Measurements from ENCODE around the gene AURKAIP1. TPM values are rescaled to one million over a fixed set of nuclear protein-coding genes. Genes with fewer than 3 reads are reported as not detected.

The AURKAIP1 gene
- total and polyA plus RNA-seq, 2 donors (not counting 1 experiment from before 2014, with no cell fraction given), result 42.2 to 85.2 TPM

GRCh38 chr1:1340185-1340584 lies 34.8 kb downstream of the AURKAIP1 start:
- peaks cover 9% of the 10 kb centered on the region for H3K4me1 ChIP-seq (ENCODE audit: control insufficient read depth, extremely low read depth, insufficient read depth, low read length)
- H3K36me3 ChIP-seq (ENCODE audit: control insufficient read depth, insufficient read depth, low read length), result peaks cover 32% of the 10 kb centered on the region
- H2AFZ ChIP-seq (ENCODE audit: low read length), result no peak overlapping the region
- no peak overlapping the region for H3K4me2 ChIP-seq (ENCODE audit: extremely low read depth, insufficient read depth, low read length)
- no peak overlapping the region for H3K27ac ChIP-seq (ENCODE audit: insufficient read depth, low read length)
- TF ChIP-seq CTCF (conservative IDR thresholded peaks at IDR 0.05 in 1 of 2, IDR thresholded peaks at IDR 0.05 in 1 of 2; ENCODE audit: low read depth in 1 of 2, low read length in 2 of 2), result no peak
- no peak for TF ChIP-seq EZH2 (IDR thresholded peaks at IDR 0.05; ENCODE audit: low read length, missing control alignments)
- H3K9ac ChIP-seq (ENCODE audit: insufficient read depth, low read length), result no peak overlapping the region
- no peak for DNase-seq (ENCODE audit: low read depth in 2 of 2)
- H4K20me1 ChIP-seq (ENCODE audit: control insufficient read depth, extremely low read depth, insufficient read depth, low read length), result no peaks in the 10 kb centered on the region
- H3K79me2 ChIP-seq (ENCODE audit: control insufficient read depth, insufficient read depth, low read length), result peaks cover 43% of the 10 kb centered on the region
- H3K4me3 ChIP-seq (replicated peaks in 1 of 4; ENCODE audit: control extremely low read depth in 1 of 4, insufficient read depth in 1 of 4, low read depth in 3 of 4, low read length in 4 of 4), result no peak overlapping the region
- H3K27me3 ChIP-seq (ENCODE audit: control insufficient read depth, insufficient read depth, low read length), result no peaks in the 10 kb centered on the region
- H3K9me3 ChIP-seq (ENCODE audit: control insufficient read depth, insufficient read depth, low read depth, low read length), result no peaks in the 10 kb centered on the region

GRCh38 chr1:1338278-1338677 lies 36.7 kb downstream of the AURKAIP1 start:
- H3K4me1 ChIP-seq (ENCODE audit: control insufficient read depth, extremely low read depth, insufficient read depth, low read length), result no peaks in the 10 kb centered on the region
- no peaks in the 10 kb centered on the region for H3K27me3 ChIP-seq (ENCODE audit: control insufficient read depth, insufficient read depth, low read length)
- H3K27ac ChIP-seq (ENCODE audit: insufficient read depth, low read length), result no peak overlapping the region
- H3K9me3 ChIP-seq (ENCODE audit: control insufficient read depth, insufficient read depth, low read depth, low read length), result no peaks in the 10 kb centered on the region
- no peak overlapping the region for H3K9ac ChIP-seq (ENCODE audit: insufficient read depth, low read length)
- peaks cover 24% of the 10 kb centered on the region for H3K79me2 ChIP-seq (ENCODE audit: control insufficient read depth, insufficient read depth, low read length)
- H3K4me3 ChIP-seq (replicated peaks in 1 of 4; ENCODE audit: control extremely low read depth in 1 of 4, insufficient read depth in 1 of 4, low read depth in 3 of 4, low read length in 4 of 4), result no peak overlapping the region
- no peak overlapping the region for H2AFZ ChIP-seq (ENCODE audit: low read length)
- DNase-seq (ENCODE audit: low read depth in 2 of 2), result no peak
- H4K20me1 ChIP-seq (ENCODE audit: control insufficient read depth, extremely low read depth, insufficient read depth, low read length), result no peaks in the 10 kb centered on the region
- TF ChIP-seq CTCF (conservative IDR thresholded peaks at IDR 0.05 in 1 of 2, IDR thresholded peaks at IDR 0.05 in 1 of 2; ENCODE audit: low read depth in 1 of 2, low read length in 2 of 2), result no peak
- TF ChIP-seq EZH2 (IDR thresholded peaks at IDR 0.05; ENCODE audit: low read length, missing control alignments), result no peak
- no peak overlapping the region for H3K4me2 ChIP-seq (ENCODE audit: extremely low read depth, insufficient read depth, low read length)
- peaks cover 34% of the 10 kb centered on the region for H3K36me3 ChIP-seq (ENCODE audit: control insufficient read depth, insufficient read depth, low read length)

GRCh38 chr1:1337793-1338147 lies 37.2 kb downstream of the AURKAIP1 start:
- H3K4me1 ChIP-seq (ENCODE audit: control insufficient read depth, extremely low read depth, insufficient read depth, low read length), result no peaks in the 10 kb centered on the region
- TF ChIP-seq CTCF (conservative IDR thresholded peaks at IDR 0.05 in 1 of 2, IDR thresholded peaks at IDR 0.05 in 1 of 2; ENCODE audit: low read depth in 1 of 2, low read length in 2 of 2) (no peak), EZH2 (IDR thresholded peaks at IDR 0.05; ENCODE audit: low read length, missing control alignments) (no peak)
- DNase-seq (ENCODE audit: low read depth in 2 of 2), result no peak
- H4K20me1 ChIP-seq (ENCODE audit: control insufficient read depth, extremely low read depth, insufficient read depth, low read length), result no peaks in the 10 kb centered on the region
- H3K4me2 ChIP-seq (ENCODE audit: extremely low read depth, insufficient read depth, low read length), result no peak overlapping the region
- no peaks in the 10 kb centered on the region for H3K9me3 ChIP-seq (ENCODE audit: control insufficient read depth, insufficient read depth, low read depth, low read length)
- no peak overlapping the region for H3K4me3 ChIP-seq (replicated peaks in 1 of 4; ENCODE audit: control extremely low read depth in 1 of 4, insufficient read depth in 1 of 4, low read depth in 3 of 4, low read length in 4 of 4)
- H3K36me3 ChIP-seq (ENCODE audit: control insufficient read depth, insufficient read depth, low read length), result peaks cover 34% of the 10 kb centered on the region
- no peaks in the 10 kb centered on the region for H3K27me3 ChIP-seq (ENCODE audit: control insufficient read depth, insufficient read depth, low read length)
- H3K79me2 ChIP-seq (ENCODE audit: control insufficient read depth, insufficient read depth, low read length), result peaks cover 19% of the 10 kb centered on the region
- no peak overlapping the region for H2AFZ ChIP-seq (ENCODE audit: low read length)
- no peak overlapping the region for H3K9ac ChIP-seq (ENCODE audit: insufficient read depth, low read length)
- no peak overlapping the region for H3K27ac ChIP-seq (ENCODE audit: insufficient read depth, low read length)
